ENCODE data around the gene SLC35A3.
A peak's percentile ranks its signal among the peaks of the same experiment; 100 is the strongest.

The SLC35A3 gene

DNA sequence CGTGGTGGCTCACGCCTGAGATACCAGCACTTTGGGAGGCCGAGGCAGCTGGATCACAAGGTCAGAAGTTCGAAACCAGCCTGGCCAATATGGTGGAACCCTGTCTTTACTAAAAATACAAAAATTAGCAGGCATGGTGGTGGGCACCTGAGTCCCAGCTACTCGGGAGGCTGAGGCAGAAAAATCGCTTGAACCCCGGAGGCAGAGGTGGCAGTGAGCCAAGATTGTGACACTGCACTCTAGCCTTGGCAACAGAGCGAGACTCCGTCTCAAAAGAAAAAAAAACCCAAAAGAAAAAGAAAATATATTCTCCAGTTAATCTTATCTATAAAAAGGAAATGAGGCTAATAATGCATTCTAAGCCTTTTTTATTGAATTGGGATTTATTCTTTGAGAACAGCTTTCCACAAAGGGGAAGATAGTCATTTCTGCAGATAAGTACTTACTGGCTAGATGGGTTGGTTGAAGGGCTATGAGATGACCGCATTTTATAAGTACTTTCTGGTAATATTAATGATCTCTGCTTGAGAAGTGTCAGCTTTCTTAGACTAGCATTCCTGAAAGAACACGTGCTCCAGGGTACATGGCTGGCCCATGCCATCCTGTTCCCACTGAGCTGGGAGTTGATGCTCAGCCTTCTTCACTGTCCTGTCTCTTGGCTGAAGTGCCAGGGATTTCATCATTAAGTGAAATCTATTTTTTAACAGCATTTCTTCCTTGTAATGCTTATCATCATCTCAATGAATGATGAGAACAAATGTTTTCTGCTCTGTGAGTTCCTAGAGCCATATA, 105.0 kb downstream of the SLC35A3 start:
- H3K4me1 Mint-ChIP-seq = peaks cover 8% of the 10 kb centered on the region
- no peaks in the 10 kb centered on the region for H3K27me3 Mint-ChIP-seq
- H3K36me3 Mint-ChIP-seq = peaks cover 25% of the 10 kb centered on the region
- H3K4me3 Mint-ChIP-seq = no peak overlapping the region
- no peaks in the 10 kb centered on the region for H3K9me3 Mint-ChIP-seq
- H3K27ac Mint-ChIP-seq = no peak overlapping the region

DNA sequence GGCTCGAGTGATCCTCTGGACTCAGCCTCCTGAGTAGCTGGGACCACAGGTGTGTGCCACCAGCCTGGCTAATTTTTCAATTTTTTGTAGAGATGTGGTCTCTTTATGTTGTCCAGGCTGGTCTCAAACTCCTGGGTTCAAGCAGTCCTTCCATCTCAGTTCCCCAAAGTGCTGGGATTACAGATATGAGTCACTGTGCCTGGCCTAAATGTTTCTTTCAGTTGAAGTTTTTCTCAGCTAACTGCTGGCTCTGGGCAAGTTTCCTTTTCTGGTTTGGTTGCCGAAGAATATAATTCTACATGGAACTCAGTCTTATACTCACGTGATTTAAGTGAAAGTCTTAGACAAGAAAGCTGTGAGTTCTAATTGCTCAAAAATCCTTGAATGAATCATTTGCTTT, 106.0 kb downstream of the SLC35A3 start:
- no peak overlapping the region for H3K4me3 Mint-ChIP-seq
- H3K9me3 Mint-ChIP-seq = no peaks in the 10 kb centered on the region
- peaks cover 20% of the 10 kb centered on the region for H3K36me3 Mint-ChIP-seq
- no peaks in the 10 kb centered on the region for H3K27me3 Mint-ChIP-seq
- peaks cover 4% of the 10 kb centered on the region for H3K4me1 Mint-ChIP-seq
- H3K27ac Mint-ChIP-seq = peak overlapping the region; percentile 35

DNA sequence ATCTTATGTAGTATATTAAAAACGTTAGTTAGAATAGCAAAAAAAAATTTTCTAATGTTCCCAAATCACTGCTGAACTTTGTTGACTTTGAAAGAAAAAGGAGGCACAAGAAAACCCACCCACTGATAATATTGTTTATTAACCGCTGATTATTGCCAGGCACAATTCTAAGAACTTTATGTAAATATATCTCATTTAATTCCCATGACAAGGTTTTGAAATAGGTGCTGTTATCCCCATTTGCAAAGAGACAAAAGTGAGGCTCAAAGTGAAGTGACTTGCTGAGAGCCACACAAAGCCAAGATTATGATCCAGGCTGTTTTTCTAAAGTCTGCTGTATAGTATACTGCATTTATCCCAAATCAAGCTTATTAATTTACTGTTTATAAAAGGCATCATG, 106.5 kb downstream of the SLC35A3 start:
- H3K27ac Mint-ChIP-seq = no peak overlapping the region
- peaks cover 18% of the 10 kb centered on the region for H3K36me3 Mint-ChIP-seq

DNA sequence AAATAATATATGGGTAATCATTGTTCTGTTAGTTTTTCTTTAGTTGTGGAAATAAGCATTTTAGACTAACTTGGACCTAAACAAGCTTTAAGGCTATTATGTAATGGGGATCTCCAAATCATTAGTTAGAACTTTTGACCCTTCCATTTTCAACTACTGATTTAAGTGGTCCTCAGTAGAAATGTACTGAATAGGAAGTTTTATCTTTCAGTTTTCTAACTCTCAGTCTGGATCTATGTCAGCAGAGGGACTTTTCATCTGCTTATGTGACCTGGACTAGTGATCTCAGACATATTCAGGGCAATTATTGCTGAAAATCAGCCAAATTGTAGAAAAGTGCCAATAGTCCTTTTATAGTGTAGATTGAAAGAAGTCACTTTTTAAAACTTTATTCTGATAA, 106.9 kb downstream of the SLC35A3 start:
- Mint-ChIP-seq H3K4me1 (peaks cover 4% of the 10 kb centered on the region), H3K4me3 (no peak overlapping the region), H3K27me3 (no peaks in the 10 kb centered on the region), H3K36me3 (peaks cover 17% of the 10 kb centered on the region), H3K27ac (no peak overlapping the region), H3K9me3 (no peaks in the 10 kb centered on the region)

More for the DNA sequence above, 106.5 kb downstream of the SLC35A3 start:
- Mint-ChIP-seq H3K4me1 (peaks cover 4% of the 10 kb centered on the region), H3K9me3 (no peaks in the 10 kb centered on the region), H3K27me3 (no peaks in the 10 kb centered on the region), H3K4me3 (no peak overlapping the region)

DNA sequence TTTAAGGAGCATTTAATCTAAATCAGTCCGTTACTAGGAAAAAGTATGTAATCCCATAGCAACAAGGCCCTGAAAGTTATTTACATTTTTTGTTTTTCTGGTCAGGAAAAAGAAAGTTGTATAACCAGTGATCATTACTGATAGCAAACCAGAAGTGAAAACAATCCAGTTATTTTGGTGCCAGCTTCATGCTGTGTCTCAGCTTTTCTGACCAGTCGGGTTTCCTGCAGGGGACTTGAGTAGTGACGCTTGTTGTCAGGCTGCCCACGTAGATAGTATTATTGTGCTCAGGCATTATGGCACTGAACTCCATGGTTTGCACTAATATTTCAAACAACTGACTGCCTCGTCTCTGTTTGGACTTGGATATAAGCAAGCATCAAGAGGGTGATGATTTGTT, 107.7 kb downstream of the SLC35A3 start:
- H3K4me3 Mint-ChIP-seq = no peak overlapping the region
- H3K36me3 Mint-ChIP-seq = peaks cover 14% of the 10 kb centered on the region
- no peaks in the 10 kb centered on the region for H3K9me3 Mint-ChIP-seq
- H3K27ac Mint-ChIP-seq = no peak overlapping the region
- peaks cover 4% of the 10 kb centered on the region for H3K4me1 Mint-ChIP-seq
- H3K27me3 Mint-ChIP-seq = no peaks in the 10 kb centered on the region

DNA sequence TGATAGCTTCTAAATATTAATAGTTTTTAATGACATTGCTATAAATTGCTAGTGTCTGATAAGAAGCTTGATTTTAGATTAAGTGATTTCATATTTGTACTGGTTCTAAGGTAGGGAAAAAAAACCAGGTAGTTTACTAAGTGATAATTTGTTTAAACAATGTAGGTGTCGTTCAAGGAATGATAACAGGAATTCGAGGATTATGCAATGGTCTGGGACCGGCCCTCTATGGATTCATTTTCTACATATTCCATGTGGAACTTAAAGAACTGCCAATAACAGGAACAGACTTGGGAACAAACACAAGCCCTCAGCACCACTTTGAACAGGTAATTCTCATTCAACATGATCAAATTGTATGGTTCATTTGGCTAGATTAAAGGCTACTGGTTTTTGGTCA, 110.5 kb downstream of the SLC35A3 start:
- H3K36me3 Mint-ChIP-seq = peaks cover 5% of the 10 kb centered on the region
- no peak overlapping the region for H3K4me3 Mint-ChIP-seq

More for the DNA sequence above, 110.5 kb downstream of the SLC35A3 start:
- Mint-ChIP-seq H3K4me1 (no peaks in the 10 kb centered on the region), H3K9me3 (no peaks in the 10 kb centered on the region), H3K27me3 (no peaks in the 10 kb centered on the region), H3K27ac (no peak overlapping the region)
